HCT116 (cell line): ENCODE results near the gene GNA15. TPM values are rescaled to one million over a fixed set of nuclear protein-coding genes. Genes with fewer than 3 reads are reported as not detected.

Source experiments
- ATAC-seq: fragments of 200-7000 bp; cut with Tn5 transposase; 2 replicates; pipeline ENCODE4 v1.9.1; 2020; ENCODE audit warnings: mild to moderate bottlenecking, moderate library complexity
- BruUV-seq: library from RNA; stranded (reverse); fragments of 400-500 nt; replicated peaks from 2 replicates; lab custom pipeline; 2021; lab: Mats Ljungman, UMichigan
- CTCF ChIA-PET: fragments of 300-600 bp; sonication (Branson Sonifier 250); formaldehyde crosslinking; loops from one replicate; lab custom pipeline; 2021; ENCODE audit warnings: antibody characterized with exemption; lab: Charles Lee
- POLR2A ChIA-PET: fragments of 300-600, 350-600 bp; sonication (Branson Sonifier 250); formaldehyde crosslinking; loops from one replicate; lab custom pipeline; 2021; ENCODE audit warnings: antibody characterized with exemption; lab: Charles Lee
- RAD21 ChIA-PET, 2 experiments: fragments of 300-600 bp; sonication (Branson Sonifier 250); formaldehyde crosslinking; loops; one replicate each; lab custom pipeline; 2023; ENCODE audit warnings: low total read pairs in 2 of 2; ENCODE audit not compliant: uncharacterized antibody in 2 of 2, unreplicated experiment in 2 of 2, low non-redundant PET in 1 of 2; lab: Charles Lee
- DNase-seq: peaks from one replicate; pipeline ENCODE4 v3.0.0-alpha.2; 2010; ENCODE audit warnings: low read depth, low spot score
- H2AFZ ChIP-seq: fragments of 200-600 bp; shearing (Covaris generic), sonication (generic); 2 replicates; pipeline ENCODE4 v1.6.1; 2017; ENCODE audit warnings: low read depth, mixed run types, mixed read lengths, antibody characterized with exemption, low read length; ENCODE audit not compliant: poor library complexity, severe bottlenecking
- H3K27ac ChIP-seq: 2 replicates; pipeline ENCODE4 v1.5.1; 2012; ENCODE audit warnings: low read depth, low read length
- H3K27me3 ChIP-seq: fragments of 200-600 bp; sonication (generic); 2 replicates; pipeline ENCODE4 v1.6.1; 2016; ENCODE audit warnings: mixed run types, low read length, mixed read lengths; ENCODE audit not compliant: insufficient read depth
- H3K36me3 ChIP-seq, 2 experiments: fragments of 200-500 bp in 1 of 2; fragments of 200-600 bp in 1 of 2; sonication (Bioruptor generic) in 1 of 2; sonication (generic) in 1 of 2; 2 replicates each; pipeline versions ENCODE4 v1.5.1 to v1.6.1; 2014 to 2016; ENCODE audit warnings: low read length in 2 of 2, inconsistent platforms in 1 of 2, mixed read lengths in 1 of 2, mixed run types in 1 of 2; ENCODE audit not compliant: insufficient read depth in 2 of 2, control insufficient read depth in 1 of 2
- H3K4me1 ChIP-seq, 2 experiments: fragments of 200-600 bp in 1 of 2; sonication (generic) in 1 of 2; 2 replicates each; pipeline versions ENCODE4 v1.5.1 to v1.6.1; 2012 to 2017; ENCODE audit warnings: low read length in 2 of 2, inconsistent platforms in 1 of 2, mild to moderate bottlenecking in 1 of 2, mixed read lengths in 1 of 2, mixed run types in 1 of 2, moderate library complexity in 1 of 2; ENCODE audit not compliant: insufficient read depth in 2 of 2, control insufficient read depth in 1 of 2
- H3K4me2 ChIP-seq: fragments of 200-600 bp; sonication (generic); 2 replicates; pipeline ENCODE4 v1.6.1; 2017; ENCODE audit warnings: mixed run types, low read length, mixed read lengths
- H3K4me3 ChIP-seq, 2 experiments: fragments of 200-600 bp in 1 of 2; sonication (generic) in 1 of 2; replicated peaks in 1 of 2; 2 replicates each; pipeline ENCODE4 v1.5.1; 2011 to 2016; ENCODE audit warnings: low read length in 2 of 2, control low read depth in 1 of 2, low read depth in 1 of 2, mild to moderate bottlenecking in 1 of 2, mixed read lengths in 1 of 2, mixed run types in 1 of 2
- H3K79me2 ChIP-seq: fragments of 200-600 bp; sonication (generic); 2 replicates; pipeline ENCODE4 v1.6.1; 2017; ENCODE audit warnings: mild to moderate bottlenecking, mixed run types, low read length, moderate library complexity, mixed read lengths; ENCODE audit not compliant: insufficient read depth
- H3K9ac ChIP-seq: fragments of 200-600 bp; sonication (generic); 2 replicates; pipeline ENCODE4 v1.6.1; 2016; ENCODE audit warnings: low read length, mixed read lengths
- H3K9me2 ChIP-seq: fragments of 200-600 bp; sonication (generic), shearing (Covaris generic); 2 replicates; pipeline ENCODE4 v1.6.1; 2017; ENCODE audit warnings: mixed run types, mild to moderate bottlenecking, moderate library complexity; ENCODE audit not compliant: insufficient read depth
- H3K9me3 ChIP-seq, 2 experiments: fragments of 200-500 bp in 1 of 2; fragments of 200-600 bp in 1 of 2; sonication (Bioruptor generic) in 1 of 2; sonication (generic) in 1 of 2; 2 replicates each; pipeline ENCODE4 v1.6.1; 2014 to 2017; ENCODE audit warnings: low read length in 2 of 2, mixed read lengths in 2 of 2, inconsistent platforms in 1 of 2, low read depth in 1 of 2, mild to moderate bottlenecking in 1 of 2, mixed run types in 1 of 2, moderate library complexity in 1 of 2; ENCODE audit not compliant: control insufficient read depth in 1 of 2, insufficient read depth in 1 of 2
- H4K20me1 ChIP-seq: fragments of 200-600 bp; sonication (generic), shearing (Covaris generic); 2 replicates; pipeline ENCODE4 v1.6.1; 2017; ENCODE audit warnings: mixed run types, mild to moderate bottlenecking, moderate library complexity; ENCODE audit not compliant: insufficient read depth
- CBX3 ChIP-seq: IDR thresholded peaks from 2 replicates; pipeline ENCODE4 v1.6.1; 2012; ENCODE audit warnings: low read depth
- EGR1 ChIP-seq: IDR thresholded peaks from 2 replicates; pipeline ENCODE4 v1.6.1; 2012; ENCODE audit warnings: low read depth
- ELF1 ChIP-seq: IDR thresholded peaks from 2 replicates; pipeline ENCODE4 v1.6.1; 2012; ENCODE audit warnings: low read depth, borderline replicate concordance
- EZH2phosphoT487 ChIP-seq: fragments of 200-600 bp; IDR thresholded peaks from 2 replicates; pipeline ENCODE4 v1.6.1; 2018; ENCODE audit warnings: antibody characterized with exemption, borderline replicate concordance
- FOSL1 ChIP-seq: IDR thresholded peaks from 2 replicates; pipeline ENCODE4 v1.6.1; 2012; ENCODE audit warnings: low read depth
- POLR2A ChIP-seq: IDR thresholded peaks from 2 replicates; pipeline ENCODE4 v1.7.0; 2011; ENCODE audit warnings: borderline replicate concordance; ENCODE audit not compliant: insufficient read depth, insufficient read length; ENCODE audit errors: extremely low read depth
- POLR2AphosphoS5 ChIP-seq: IDR thresholded peaks from 2 replicates; pipeline ENCODE4 v1.6.1; 2011; ENCODE audit warnings: mild to moderate bottlenecking, low read depth, low read length, moderate library complexity
- RAD21 ChIP-seq: IDR thresholded peaks from 2 replicates; pipeline ENCODE4 v1.6.1; 2012; ENCODE audit warnings: low read depth, mild to moderate bottlenecking
- SP1 ChIP-seq: IDR thresholded peaks from 2 replicates; pipeline ENCODE4 v1.6.1; 2012; ENCODE audit warnings: low read depth
- SRF ChIP-seq: IDR thresholded peaks from 2 replicates; pipeline ENCODE4 v1.6.1; 2012; ENCODE audit warnings: low read depth
- TCF7L2 ChIP-seq: IDR thresholded peaks from 2 replicates; pipeline ENCODE4 v1.7.0; 2011; ENCODE audit warnings: borderline replicate concordance, inconsistent platforms; ENCODE audit not compliant: insufficient read depth, insufficient read length; ENCODE audit errors: extremely low read depth
- ZFX ChIP-seq: fragments of 450-650 bp; IDR thresholded peaks from 2 replicates; pipeline ENCODE4 v1.6.1; 2017
- ZNF274 ChIP-seq: fragments of 200-500 bp; sonication (Bioruptor generic); IDR thresholded peaks from 2 replicates; pipeline ENCODE4 v1.6.1; 2014; ENCODE audit warnings: mild to moderate bottlenecking, low read depth, low read length, inconsistent platforms
- intact Hi-C: fragments of 100-400 bp; cut with micrococcal nuclease; formaldehyde crosslinking; loops from 2 replicates; pipeline ENCODE4 v1.10.0; 2022
- total RNA-seq: library from RNA; stranded (reverse); gene quantifications from one replicate; pipeline ENCODE4 v1.2.1, GENCODE V29; 2021; ENCODE audit not compliant: unreplicated experiment
- TF ChIP-seq, protein P1 (sequence below): IDR thresholded peaks from 2 replicates; pipeline ENCODE4 v1.6.1; 2011; ENCODE audit warnings: mild to moderate bottlenecking, low read length, moderate library complexity; ENCODE audit not compliant: insufficient replicate concordance; ENCODE audit errors: extremely low read depth
- TF ChIP-seq, protein P2 (sequence below): IDR thresholded peaks from 2 replicates; pipeline ENCODE4 v1.6.1; 2012
- TF ChIP-seq, protein P3 (sequence below): IDR thresholded peaks from 2 replicates; pipeline ENCODE4 v1.6.1; 2012
- TF ChIP-seq, protein P4 (sequence below): IDR thresholded peaks from 2 replicates; pipeline ENCODE4 v1.6.1; 2012; ENCODE audit warnings: low read depth
- TF ChIP-seq, protein P5 (sequence below), 3 experiments: fragments of 200-600 bp in 1 of 3; sonication (generic) in 1 of 3; IDR thresholded peaks in 2 of 3; conservative IDR thresholded peaks in 1 of 3; 2 replicates each; pipeline ENCODE4 v1.5.1; 2012 to 2017; ENCODE audit warnings: low read depth in 2 of 3, low read length in 2 of 3, antibody characterized with exemption in 1 of 3, borderline replicate concordance in 1 of 3, control low read depth in 1 of 3, mild to moderate bottlenecking in 1 of 3, mixed read lengths in 1 of 3, mixed run types in 1 of 3, moderate library complexity in 1 of 3; ENCODE audit not compliant: insufficient read depth in 1 of 3

The GNA15 gene
- total RNA-seq, 1 experiment from 2014 or later = 1.5 TPM

DNA sequence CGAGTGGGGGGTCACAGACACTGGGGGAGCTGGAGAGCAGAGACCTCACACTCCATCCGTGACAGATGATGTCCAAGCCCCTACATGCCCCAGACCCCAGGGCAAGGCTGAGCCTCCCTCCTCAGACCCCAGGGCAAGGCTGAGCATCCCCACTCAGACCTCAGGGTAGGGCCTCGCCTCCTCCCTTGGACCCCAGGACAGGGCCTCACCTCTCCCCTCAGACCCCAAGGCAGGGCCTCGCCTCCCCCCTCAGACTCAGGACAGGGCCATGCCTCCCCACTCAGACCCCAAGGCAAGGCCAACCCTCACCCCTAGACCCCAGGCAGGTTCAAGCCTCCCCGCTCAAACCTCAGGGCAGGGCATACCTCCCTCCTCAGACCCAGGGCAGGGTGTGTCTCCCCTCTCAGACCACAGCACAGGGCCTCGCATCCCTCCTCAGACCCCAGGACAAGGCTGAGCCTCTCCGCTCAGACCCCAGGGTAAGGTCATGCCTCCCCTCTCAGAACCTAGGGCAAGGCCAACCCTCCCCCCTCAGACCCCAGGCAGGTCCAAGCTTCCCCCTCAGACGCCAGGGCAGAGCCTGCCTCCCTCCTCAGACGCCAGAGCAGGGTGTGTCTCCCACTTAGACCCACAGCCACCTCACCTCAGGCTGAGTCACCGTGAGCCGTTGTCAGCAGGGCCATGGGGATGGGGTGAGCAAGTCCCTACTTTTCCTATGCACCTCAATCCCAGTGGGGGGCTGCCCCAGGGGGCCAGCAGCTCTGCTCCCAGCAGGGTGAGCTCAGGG is 41.1 kb downstream of the GNA15 start:
- Histone ChIP-seq H3K9me3 (no peaks in the 10 kb centered on the region), H3K4me1 (peaks cover 23 to 29% of the 10 kb centered on the region in 2 experiments), H3K27me3 (no peaks in the 10 kb centered on the region), H2AFZ (no peak overlapping the region), H3K27ac (peak overlapping the region; percentile 82), H3K4me3 (peak overlapping the region; percentile 28 to 45), H3K36me3 (no peaks in the 10 kb centered on the region), H3K79me2 (no peaks in the 10 kb centered on the region), H3K9ac (peak overlapping the region; percentile 64), H3K4me2 (peak overlapping the region; percentile 80), H4K20me1 (no peaks in the 10 kb centered on the region), H3K9me2 (no peaks in the 10 kb centered on the region)
- POLR2A ChIA-PET = interaction anchor here (0.8 kb wide), 1 partner anchor 226 kb away, joined by 3 read pairs; no protein-coding TSS in a partner anchor
- RAD21 ChIA-PET = interaction anchor here in 1 of 2 experiments (0.6 kb wide), 1 partner anchor 200 kb away, joined by 5 read pairs; the partner anchor contains the start of gene TLE6
- DNase-seq (peak; percentile 75), ATAC-seq (peak; percentile 93)
- CTCF ChIA-PET = no interaction called here
- TF ChIP-seq SP1 (peak; percentile 68), RAD21 (no peak), FOSL1 (no peak; the same call in 1 of the 2 replicates), CBX3 (no peak), POLR2A (no peak), EZH2phosphoT487 (no peak), ZNF274 (no peak), SRF (no peak), ZFX (0 out of 2 replicates have a peak, but pooled peaks have one; percentile 10), POLR2AphosphoS5 (peak; percentile 62), TCF7L2 (no peak), EGR1 (no peak), ELF1 (no peak)
- TF ChIP-seq, protein P1, sequence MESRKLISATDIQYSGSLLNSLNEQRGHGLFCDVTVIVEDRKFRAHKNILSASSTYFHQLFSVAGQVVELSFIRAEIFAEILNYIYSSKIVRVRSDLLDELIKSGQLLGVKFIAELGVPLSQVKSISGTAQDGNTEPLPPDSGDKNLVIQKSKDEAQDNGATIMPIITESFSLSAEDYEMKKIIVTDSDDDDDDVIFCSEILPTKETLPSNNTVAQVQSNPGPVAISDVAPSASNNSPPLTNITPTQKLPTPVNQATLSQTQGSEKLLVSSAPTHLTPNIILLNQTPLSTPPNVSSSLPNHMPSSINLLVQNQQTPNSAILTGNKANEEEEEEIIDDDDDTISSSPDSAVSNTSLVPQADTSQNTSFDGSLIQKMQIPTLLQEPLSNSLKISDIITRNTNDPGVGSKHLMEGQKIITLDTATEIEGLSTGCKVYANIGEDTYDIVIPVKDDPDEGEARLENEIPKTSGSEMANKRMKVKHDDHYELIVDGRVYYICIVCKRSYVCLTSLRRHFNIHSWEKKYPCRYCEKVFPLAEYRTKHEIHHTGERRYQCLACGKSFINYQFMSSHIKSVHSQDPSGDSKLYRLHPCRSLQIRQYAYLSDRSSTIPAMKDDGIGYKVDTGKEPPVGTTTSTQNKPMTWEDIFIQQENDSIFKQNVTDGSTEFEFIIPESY = no peak
- TF ChIP-seq, protein P2, sequence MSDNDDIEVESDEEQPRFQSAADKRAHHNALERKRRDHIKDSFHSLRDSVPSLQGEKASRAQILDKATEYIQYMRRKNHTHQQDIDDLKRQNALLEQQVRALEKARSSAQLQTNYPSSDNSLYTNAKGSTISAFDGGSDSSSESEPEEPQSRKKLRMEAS = no peak
- TF ChIP-seq, protein P3, sequence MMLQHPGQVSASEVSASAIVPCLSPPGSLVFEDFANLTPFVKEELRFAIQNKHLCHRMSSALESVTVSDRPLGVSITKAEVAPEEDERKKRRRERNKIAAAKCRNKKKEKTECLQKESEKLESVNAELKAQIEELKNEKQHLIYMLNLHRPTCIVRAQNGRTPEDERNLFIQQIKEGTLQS = no peak
- TF ChIP-seq, protein P4, sequence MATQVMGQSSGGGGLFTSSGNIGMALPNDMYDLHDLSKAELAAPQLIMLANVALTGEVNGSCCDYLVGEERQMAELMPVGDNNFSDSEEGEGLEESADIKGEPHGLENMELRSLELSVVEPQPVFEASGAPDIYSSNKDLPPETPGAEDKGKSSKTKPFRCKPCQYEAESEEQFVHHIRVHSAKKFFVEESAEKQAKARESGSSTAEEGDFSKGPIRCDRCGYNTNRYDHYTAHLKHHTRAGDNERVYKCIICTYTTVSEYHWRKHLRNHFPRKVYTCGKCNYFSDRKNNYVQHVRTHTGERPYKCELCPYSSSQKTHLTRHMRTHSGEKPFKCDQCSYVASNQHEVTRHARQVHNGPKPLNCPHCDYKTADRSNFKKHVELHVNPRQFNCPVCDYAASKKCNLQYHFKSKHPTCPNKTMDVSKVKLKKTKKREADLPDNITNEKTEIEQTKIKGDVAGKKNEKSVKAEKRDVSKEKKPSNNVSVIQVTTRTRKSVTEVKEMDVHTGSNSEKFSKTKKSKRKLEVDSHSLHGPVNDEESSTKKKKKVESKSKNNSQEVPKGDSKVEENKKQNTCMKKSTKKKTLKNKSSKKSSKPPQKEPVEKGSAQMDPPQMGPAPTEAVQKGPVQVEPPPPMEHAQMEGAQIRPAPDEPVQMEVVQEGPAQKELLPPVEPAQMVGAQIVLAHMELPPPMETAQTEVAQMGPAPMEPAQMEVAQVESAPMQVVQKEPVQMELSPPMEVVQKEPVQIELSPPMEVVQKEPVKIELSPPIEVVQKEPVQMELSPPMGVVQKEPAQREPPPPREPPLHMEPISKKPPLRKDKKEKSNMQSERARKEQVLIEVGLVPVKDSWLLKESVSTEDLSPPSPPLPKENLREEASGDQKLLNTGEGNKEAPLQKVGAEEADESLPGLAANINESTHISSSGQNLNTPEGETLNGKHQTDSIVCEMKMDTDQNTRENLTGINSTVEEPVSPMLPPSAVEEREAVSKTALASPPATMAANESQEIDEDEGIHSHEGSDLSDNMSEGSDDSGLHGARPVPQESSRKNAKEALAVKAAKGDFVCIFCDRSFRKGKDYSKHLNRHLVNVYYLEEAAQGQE = no peak
- TF ChIP-seq, protein P5, sequence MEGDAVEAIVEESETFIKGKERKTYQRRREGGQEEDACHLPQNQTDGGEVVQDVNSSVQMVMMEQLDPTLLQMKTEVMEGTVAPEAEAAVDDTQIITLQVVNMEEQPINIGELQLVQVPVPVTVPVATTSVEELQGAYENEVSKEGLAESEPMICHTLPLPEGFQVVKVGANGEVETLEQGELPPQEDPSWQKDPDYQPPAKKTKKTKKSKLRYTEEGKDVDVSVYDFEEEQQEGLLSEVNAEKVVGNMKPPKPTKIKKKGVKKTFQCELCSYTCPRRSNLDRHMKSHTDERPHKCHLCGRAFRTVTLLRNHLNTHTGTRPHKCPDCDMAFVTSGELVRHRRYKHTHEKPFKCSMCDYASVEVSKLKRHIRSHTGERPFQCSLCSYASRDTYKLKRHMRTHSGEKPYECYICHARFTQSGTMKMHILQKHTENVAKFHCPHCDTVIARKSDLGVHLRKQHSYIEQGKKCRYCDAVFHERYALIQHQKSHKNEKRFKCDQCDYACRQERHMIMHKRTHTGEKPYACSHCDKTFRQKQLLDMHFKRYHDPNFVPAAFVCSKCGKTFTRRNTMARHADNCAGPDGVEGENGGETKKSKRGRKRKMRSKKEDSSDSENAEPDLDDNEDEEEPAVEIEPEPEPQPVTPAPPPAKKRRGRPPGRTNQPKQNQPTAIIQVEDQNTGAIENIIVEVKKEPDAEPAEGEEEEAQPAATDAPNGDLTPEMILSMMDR (IDR thresholded peaks at IDR 0.05 in 2 of 3, conservative IDR thresholded peaks at IDR 0.05 in 1 of 3; ENCODE audit: borderline replicate concordance in 1 of 3, insufficient read depth in 1 of 3, low read depth in 2 of 3, low read length in 2 of 3) = no peak
- TSS peak; percentile 54 for BruUV-seq
- intact Hi-C loops = no loop called here
